NCI-H2227 (cell line): ENCODE measurements around the gene VWA1.
"Not testable (repeated sequence)": the region's sequence is repeated elsewhere in the genome, so short reads cannot be mapped to it uniquely, and the experiment has no call there.

ENCODE experiments used
- DNase-seq: peaks from one replicate; lab custom pipeline; 2025; ENCODE audit not compliant: unreplicated experiment; lab: John Stamatoyannopoulos, UW

The VWA1 gene

GRCh38 chr1:1402901-1403392 lies 32.5 kb upstream of the VWA1 start:
- not testable (repeated sequence) for DNase-seq

GRCh38 chr1:1403653-1404052 lies 31.8 kb upstream of the VWA1 start:
- DNase-seq: no peak

- DNase-seq: peak; percentile 48
These were observed 29.2 kb upstream of the VWA1 start for GRCh38 chr1:1406101-1406820.

- DNase-seq: peak; percentile 97
These were observed 28.5 kb upstream of the VWA1 start, which contains the start of gene MRPL20 for GRCh38 chr1:1406821-1407635. Gene MRPL20, minus strand, starts transcription at chr1:1407293. Its CDS starts 76 bp downstream, at chr1:1407217.

GRCh38 chr1:1407636-1408318 lies 27.7 kb upstream of the VWA1 start:
- peak; percentile 56 for DNase-seq

- not testable (repeated sequence) for DNase-seq
These were observed 25.3 kb upstream of the VWA1 start for GRCh38 chr1:1410238-1410637.

GRCh38 chr1:1411626-1412025 lies 23.9 kb upstream of the VWA1 start:
- DNase-seq: no peak

GRCh38 chr1:1412311-1412902 lies 23.1 kb upstream of the VWA1 start:
- DNase-seq: not testable (repeated sequence)

- DNase-seq: no peak
These were observed 19.7 kb upstream of the VWA1 start for GRCh38 chr1:1415751-1416150.

- DNase-seq: not testable (repeated sequence)
These were observed 18.1 kb upstream of the VWA1 start for GRCh38 chr1:1417396-1417795.

- not testable (repeated sequence) for DNase-seq
These were observed 17.5 kb upstream of the VWA1 start for GRCh38 chr1:1417825-1418463.

- DNase-seq: no peak
These were observed 16.8 kb upstream of the VWA1 start for GRCh38 chr1:1418464-1419362.

GRCh38 chr1:1419363-1419812 lies 16.1 kb upstream of the VWA1 start:
- no peak for DNase-seq

GRCh38 chr1:1419813-1420653 lies 15.5 kb upstream of the VWA1 start:
- DNase-seq: no peak

- DNase-seq: no peak
These were observed 14.8 kb upstream of the VWA1 start for GRCh38 chr1:1420654-1421141.

- no peak for DNase-seq
These were observed 14.2 kb upstream of the VWA1 start, which contains the start of gene ANKRD65 for GRCh38 chr1:1421147-1421906. Gene ANKRD65, minus strand, starts transcription at chr1:1421276. Its CDS starts 271 bp downstream, at chr1:1421005.

- no peak for DNase-seq
These were observed 13.5 kb upstream of the VWA1 start for GRCh38 chr1:1421907-1422464.
